Measurements from ENCODE around the gene SPTBN4.

- TF ChIP-seq CTCF (IDR thresholded peaks at IDR 0.05) (no peak), EP300 (IDR thresholded peaks at IDR 0.05) (no peak), POLR2AphosphoS5 (IDR thresholded peaks at IDR 0.05) (no peak)
These were observed 89.3 kb downstream of the SPTBN4 start for GRCh38 chr19:40555978-40556689.

All from gastroesophageal sphincter (tissue), 3 donors.